Inflammatory macrophage (primary cell): Measurements from ENCODE around the gene GNPAT.

Experiments used
- DNase-seq, 2 donors: peaks; one replicate each; pipeline ENCODE4 v3.0.0-alpha.2; 2020 to 2022

Gene GNPAT

DNA sequence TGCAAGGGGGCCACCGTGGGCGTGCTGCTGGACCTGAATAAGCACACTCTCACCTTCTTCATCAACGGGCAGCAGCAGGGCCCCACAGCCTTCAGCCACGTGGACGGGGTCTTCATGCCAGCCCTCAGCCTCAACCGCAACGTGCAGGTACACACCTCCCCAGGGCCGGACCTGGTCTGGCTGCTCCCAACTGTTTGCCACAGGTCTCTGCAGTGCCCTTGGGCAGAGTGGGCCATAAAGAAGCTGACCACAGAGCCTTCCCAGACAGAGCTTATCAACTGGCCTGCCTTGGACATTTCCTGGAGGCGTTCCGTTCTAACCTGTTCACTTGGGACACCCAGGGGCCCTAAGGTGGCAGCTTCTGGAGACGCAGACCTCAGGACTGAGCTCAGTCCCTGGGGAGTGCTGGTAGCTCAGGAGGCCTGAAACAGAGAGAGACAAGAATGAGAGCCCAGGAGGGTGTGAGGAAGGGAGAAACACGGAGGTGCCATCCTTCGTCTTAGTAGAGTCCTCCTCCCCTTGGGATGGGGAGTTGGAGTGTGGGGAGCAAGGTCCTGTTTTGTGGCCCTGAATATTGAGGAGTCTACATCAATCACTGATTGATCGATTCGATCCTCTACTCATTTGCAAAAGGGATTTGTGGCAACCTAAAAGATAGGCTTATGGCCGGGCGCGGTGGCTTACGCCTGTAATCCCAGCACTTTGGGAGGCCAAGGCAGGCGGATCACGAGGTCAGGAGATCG lies 27.0 kb upstream of the GNPAT start:
- no peak for DNase-seq

DNA sequence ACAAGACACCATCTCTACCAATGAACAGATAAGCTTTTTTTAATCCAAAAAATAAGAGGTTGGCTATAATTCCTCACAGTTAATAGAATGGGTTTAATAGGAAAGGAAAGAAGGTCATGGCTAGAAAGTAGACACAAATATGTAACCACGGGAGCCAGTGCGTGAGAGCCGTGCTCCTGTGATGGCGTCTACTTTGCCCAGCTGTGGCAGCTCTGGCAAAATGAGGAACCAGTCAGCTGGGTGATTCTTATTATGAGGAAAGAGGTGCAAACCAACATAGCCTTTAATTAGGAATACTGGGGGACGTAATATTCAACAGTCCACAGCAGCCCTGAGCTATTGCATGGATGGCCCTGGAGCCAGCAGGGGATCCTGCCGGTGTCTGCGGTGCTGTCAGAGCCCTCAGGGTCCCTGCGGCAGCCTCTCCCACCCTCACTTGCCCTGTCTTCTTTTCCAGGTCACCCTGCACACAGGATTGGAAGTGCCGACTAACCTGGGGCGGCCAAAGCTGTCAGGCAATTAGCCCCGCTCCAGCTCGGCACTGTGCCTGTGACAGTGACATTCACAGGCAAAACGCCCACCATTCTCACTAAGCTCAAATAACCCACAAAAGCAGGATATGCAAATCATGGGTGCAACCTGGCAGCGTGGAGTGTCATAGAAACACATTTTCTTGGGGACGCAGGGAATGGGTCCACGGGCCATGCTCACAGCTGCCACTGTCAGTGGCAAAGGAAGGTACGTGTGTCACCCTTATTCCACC lies 25.9 kb upstream of the GNPAT start:
- DNase-seq: peak; percentile 23 to 43

GRCh38 chr1:231215681-231216385 lies 25.2 kb upstream of the GNPAT start:
- DNase-seq: no peak

DNA sequence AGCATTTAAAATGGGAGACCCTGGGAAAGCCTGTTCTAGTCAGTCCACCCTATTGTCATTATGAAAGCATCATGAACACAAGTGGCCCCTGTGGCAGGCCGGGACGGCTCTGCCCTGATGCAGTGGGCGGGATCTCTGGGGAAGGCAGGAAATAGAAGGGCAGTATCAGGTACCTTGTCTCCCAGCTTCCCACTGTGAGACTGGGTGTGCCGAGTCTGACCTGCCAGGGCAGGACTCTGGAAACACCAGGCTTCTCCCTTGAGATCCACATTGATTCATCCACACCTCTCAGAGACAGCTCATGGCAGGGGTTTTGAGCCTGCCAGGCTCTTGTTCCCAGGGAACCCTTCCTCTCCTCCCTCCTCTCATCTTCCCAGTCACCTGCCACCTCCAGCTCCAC lies 24.5 kb upstream of the GNPAT start:
- DNase-seq: no peak

GRCh38 chr1:231217056-231217455 lies 24.0 kb upstream of the GNPAT start:
- DNase-seq: no peak

DNA sequence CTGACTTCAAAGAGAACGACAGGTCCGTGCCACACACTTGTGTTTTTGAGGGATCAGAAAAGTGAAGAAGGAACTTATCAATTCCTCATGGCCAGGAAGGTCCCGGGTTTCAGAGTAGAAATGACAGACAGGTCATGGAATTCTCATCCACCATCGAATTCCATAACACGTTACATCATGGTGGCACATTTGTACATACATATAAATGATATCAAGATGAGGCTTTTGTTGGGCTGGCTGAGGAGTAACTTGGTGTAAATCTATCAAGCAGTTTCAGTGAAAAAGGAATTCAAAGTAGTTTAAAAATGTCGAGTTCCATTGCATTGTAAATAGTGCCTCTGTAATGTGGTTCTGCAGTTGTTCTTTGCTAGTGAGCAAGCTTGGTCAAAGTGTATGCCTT lies 22.9 kb upstream of the GNPAT start:
- DNase-seq: no peak

DNA sequence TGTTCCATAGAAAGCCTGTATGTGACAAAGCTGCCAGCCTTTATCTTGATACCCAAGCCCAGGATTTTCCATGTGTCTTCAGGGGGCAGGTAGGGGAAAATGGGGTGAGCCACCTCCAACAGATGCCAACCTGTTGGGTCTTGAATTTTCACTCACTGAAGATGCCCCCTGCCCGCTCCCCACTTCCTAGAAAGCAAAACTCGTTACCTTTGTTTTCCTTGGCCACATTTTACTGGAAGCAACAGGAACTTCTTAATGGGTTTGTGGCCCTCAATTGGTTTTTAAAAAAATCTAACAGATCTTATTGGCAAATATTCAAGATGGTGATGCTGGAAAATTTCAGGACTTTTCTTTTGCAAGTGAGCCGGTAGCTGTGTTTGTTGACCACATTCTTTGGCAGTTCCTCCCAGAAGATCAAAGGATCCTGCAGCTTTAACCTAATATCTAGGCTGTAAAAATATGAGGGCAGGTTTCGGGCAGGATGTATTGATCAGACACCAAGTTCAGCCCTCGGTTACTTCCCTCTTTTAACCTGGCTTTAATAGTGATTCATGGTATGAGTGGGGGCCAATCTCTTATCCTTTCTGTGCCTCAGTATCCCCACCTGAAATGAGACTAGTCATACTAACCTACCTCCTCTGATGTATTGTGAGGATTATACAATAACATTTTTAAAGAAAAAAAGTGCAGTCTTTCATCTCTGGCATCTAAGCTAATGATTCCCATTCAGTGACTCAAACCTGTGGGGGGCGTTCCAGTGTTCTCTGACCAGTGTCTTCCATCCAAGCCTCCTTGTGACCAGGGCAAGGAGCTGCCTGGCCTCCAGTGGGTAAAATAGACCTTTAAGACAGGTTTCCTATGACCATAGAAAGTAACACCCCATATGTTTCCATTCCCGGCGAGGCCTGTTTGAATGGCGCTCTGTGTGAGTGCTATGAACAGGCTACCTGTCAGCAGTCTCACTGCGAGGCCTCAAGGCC lies 21.3 kb upstream of the GNPAT start:
- no peak for DNase-seq

DNA sequence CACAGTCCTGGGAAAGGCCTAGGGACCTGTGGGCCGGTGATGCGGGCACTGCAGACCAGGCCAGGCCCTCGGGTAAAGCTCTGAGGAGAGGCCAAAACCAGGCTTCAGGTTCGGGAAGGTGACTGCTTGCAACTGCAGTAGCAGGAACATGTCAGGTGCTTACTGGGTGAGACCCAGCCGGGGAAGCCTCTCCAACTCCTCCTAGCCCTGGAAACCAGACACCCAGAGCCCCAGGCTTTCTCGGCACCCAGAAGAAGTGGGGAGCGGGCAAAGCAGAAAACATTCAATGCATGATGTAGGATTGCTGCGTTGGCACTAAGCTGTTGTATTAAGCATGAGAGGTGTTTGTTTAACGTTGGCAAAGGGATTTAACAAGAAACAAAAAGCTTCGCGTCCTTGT lies 20.2 kb upstream of the GNPAT start:
- no peak for DNase-seq

DNA sequence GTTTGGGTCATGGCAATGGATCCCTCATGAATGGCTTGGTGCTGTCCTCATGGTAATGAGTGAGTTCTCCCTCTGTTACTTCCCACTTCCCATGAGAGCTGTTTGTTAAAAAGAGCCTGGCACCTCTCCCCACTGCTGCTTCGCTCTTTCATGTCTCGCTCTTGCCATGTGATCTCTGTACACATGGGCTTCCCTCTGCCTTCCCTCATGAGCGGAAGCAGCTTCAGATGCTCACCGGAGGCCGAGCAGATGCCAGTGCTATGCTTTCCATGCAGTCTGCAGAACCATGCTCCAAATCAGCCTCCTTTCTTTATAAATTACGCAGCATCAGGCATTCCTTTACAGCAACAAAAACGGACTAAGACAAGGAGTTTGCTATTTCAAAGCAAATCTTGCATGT lies 14.9 kb upstream of the GNPAT start:
- DNase-seq: no peak

DNA sequence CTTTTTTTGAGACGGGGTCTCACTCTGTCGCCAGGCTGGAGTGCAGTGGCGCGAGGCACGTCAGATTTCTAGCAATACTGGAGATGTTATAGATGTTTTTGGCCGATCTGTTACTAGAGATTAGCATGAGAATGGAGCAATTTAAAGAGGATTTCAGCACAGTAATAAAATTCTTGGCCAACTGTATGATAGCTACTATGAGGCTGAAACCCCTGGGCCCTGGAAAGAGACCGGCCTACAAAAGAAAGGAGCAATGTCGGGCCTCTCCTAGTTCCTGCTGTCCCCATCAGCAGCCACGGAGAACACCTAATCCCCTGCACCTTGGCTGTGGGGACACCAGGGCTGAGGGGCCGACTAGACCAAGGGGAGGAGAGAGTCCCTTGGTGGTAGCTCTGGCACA lies 9.5 kb upstream of the GNPAT start:
- no peak for DNase-seq

GRCh38 chr1:231232870-231233734 lies 7.9 kb upstream of the GNPAT start:
- DNase-seq: no peak

GRCh38 chr1:231233735-231234417 lies 7.1 kb upstream of the GNPAT start:
- no peak for DNase-seq

DNA sequence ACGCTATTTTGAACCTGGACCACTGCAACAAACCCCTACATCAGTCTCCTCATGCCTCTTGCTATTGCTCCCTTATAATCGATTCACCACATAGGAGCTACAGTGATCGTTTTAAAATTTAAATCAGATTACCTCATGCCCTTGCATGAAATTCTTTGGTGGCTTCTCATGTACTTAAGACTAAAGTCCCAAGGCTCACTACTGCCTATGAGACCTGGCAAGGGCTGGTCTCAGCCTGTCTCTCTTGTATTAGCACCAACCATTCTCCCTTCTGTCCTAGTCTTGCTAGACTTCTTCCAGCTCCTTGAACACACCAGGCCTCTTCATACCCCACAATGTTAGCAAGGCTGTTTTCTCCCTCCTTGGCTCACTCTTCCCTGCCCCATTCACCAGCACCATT lies 6.5 kb upstream of the GNPAT start:
- DNase-seq: no peak

GRCh38 chr1:231235526-231236207 lies 5.3 kb upstream of the GNPAT start:
- DNase-seq: no peak

GRCh38 chr1:231236208-231236591 lies 4.8 kb upstream of the GNPAT start:
- DNase-seq: no peak

- no peak for DNase-seq
These were observed 4.1 kb upstream of the GNPAT start for GRCh38 chr1:231236938-231237337.

GRCh38 chr1:231238298-231238697 lies 2.7 kb upstream of the GNPAT start:
- no peak for DNase-seq

- DNase-seq: peak; percentile 2 to 16
These were observed 505 bp upstream of the GNPAT start for GRCh38 chr1:231240531-231240882.

- DNase-seq: peak in 1 of 2 donors; percentile 7
These were observed 738 bp downstream of the GNPAT start for GRCh38 chr1:231241750-231242149.

GRCh38 chr1:231242516-231243198 lies 1.6 kb downstream of the GNPAT start:
- peak; percentile 8 to 12 for DNase-seq
